ENCODE results near the gene PABPN1L.
"Not testable (repeated sequence)": the region's sequence is repeated elsewhere in the genome, so short reads cannot be mapped to it uniquely, and the experiment has no call there.

The PABPN1L gene

DNA sequence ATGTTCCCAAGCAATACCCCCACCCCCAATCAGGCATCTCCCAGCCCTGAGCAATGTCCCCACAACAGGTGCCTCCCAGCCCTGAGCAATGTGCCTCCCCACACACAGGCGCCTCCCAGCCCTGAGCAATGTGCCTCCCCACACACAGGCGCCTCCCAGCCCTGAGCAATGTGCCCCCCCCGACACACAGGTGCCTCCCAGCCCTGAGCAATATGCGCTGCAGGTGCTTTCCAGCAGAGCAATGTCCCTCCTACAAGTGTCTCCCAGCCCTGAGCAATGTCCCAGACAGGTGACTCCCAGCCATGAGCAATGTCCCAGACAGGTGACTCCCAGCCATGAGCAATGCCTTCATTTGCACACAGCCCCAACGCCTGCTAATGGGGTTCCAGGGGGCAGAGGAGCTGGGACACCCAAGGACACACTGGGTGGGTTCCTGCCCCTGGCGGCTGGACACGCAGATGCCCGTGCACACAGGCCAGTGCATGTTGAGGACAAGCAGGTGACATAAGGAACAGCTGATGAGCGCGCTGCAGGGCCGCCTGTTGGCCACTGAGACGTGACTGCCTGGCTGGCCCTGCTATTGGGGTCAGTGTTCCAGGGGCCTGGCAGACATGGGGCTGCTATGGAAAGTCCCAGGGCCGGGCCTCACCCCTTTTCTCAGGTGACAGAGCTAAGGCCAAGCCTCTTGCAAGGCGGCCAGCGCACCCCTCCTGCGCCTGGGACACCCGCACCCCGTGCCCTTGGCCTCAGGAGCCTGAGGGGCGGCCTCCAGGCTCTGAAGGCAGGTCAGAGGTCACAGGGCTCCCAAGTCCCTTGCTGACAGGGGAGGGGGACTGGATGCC, 26.9 kb upstream of the PABPN1L start:
- no peaks in the 10 kb centered on the region for H3K79me1 ChIP-seq (ENCODE audit: low read length)
- H3K4me2 ChIP-seq (ENCODE audit: low read length) = no peak overlapping the region
- no peaks in the 10 kb centered on the region for H3K4me1 ChIP-seq (ENCODE audit: control insufficient read depth, low read depth, low read length)
- H3K23ac ChIP-seq (ENCODE audit: low read length) = no peak overlapping the region
- H3K56ac ChIP-seq (ENCODE audit: low read length) = no peak overlapping the region
- no CpG with 5 or more reads among the region's 19 CpGs for WGBS (ENCODE audit: extremely low coverage, insufficient coverage, low lambda C conversion rate)
- H2BK15ac ChIP-seq (replicated peaks; ENCODE audit: low read depth) = no peak overlapping the region
- H3K79me2 ChIP-seq (ENCODE audit: control insufficient read depth, insufficient read depth, low read length) = no peaks in the 10 kb centered on the region
- H3K27me3 ChIP-seq (ENCODE audit: insufficient read depth, low read length, poor library complexity) = no peaks in the 10 kb centered on the region
- H4K8ac ChIP-seq (ENCODE audit: low read depth, low read length) = no peak overlapping the region
- no peak overlapping the region for H3K4ac ChIP-seq (ENCODE audit: low read depth, low read length)
- H3K9ac ChIP-seq (ENCODE audit: low read length) = no peak overlapping the region
- H3K36me3 ChIP-seq (ENCODE audit: control insufficient read depth, insufficient read depth, low read length) = no peaks in the 10 kb centered on the region
- no peak overlapping the region for H3K4me3 ChIP-seq (ENCODE audit: low read length)
- H4K5ac ChIP-seq (ENCODE audit: low read length) = no peak overlapping the region
- no peak overlapping the region for H2BK120ac ChIP-seq (ENCODE audit: low read depth, low read length)
- no peak overlapping the region for H2BK5ac ChIP-seq (ENCODE audit: low read length)
- DNase-seq = no peak
- H3K27ac ChIP-seq (ENCODE audit: low read depth, low read length) = no peak overlapping the region
- H3K18ac ChIP-seq (ENCODE audit: low read length) = no peak overlapping the region
- H2AK5ac ChIP-seq (ENCODE audit: low read length) = no peak overlapping the region

DNA sequence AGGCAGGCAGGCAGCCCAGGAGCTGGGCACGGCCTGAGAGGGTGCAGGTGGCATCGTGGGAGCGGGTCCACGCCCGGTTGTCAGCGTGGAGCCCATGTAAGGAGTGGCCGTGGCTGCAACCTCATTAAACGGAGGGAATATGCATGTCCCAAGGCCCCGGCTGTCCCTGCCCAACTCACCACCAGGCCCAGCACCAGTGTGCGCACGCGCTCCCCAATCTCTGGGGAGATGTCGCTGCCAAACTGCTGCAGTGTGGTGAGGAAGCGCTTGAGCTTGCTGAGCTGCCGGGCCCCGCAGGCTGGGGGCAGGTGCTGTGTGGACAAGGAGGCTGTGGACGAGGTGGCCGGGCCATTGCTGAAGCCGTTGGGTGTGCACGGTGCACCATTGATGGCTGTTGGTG, 25.6 kb upstream of the PABPN1L start:
- no CpG with 5 or more reads among the region's 20 CpGs for WGBS (ENCODE audit: extremely low coverage, insufficient coverage, low lambda C conversion rate)
- H3K79me1 ChIP-seq (ENCODE audit: low read length) = no peaks in the 10 kb centered on the region
- no peak overlapping the region for H3K4me3 ChIP-seq (ENCODE audit: low read length)

DNA sequence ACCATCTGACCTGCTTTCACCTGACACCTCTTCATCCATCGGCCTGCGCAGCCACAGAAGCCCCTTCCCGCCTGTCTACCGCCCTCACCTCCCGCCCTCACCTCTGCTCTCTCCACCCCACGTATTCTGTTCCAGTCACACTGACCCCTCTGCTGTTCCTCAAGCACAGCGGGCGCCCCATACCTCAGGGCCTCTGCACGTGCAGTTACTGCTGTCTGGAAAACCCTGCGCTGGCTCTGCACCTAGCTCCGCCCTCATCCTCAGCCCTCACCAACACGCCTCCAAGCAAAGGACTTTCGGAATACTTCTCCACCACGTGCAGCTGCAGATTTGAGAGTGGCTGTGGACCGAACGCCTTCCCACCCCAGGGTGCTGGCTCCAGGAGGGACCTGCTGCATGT, 24.6 kb upstream of the PABPN1L start:
- Histone ChIP-seq H2AK5ac (ENCODE audit: low read length) (no peak overlapping the region), H3K27ac (ENCODE audit: low read depth, low read length) (no peak overlapping the region), H3K4me3 (ENCODE audit: low read length) (no peak overlapping the region), H3K27me3 (ENCODE audit: insufficient read depth, low read length, poor library complexity) (no peaks in the 10 kb centered on the region), H3K4me1 (ENCODE audit: control insufficient read depth, low read depth, low read length) (no peaks in the 10 kb centered on the region), H3K4me2 (ENCODE audit: low read length) (no peak overlapping the region), H3K56ac (ENCODE audit: low read length) (no peak overlapping the region), H3K79me1 (ENCODE audit: low read length) (no peaks in the 10 kb centered on the region), H3K79me2 (ENCODE audit: control insufficient read depth, insufficient read depth, low read length) (no peaks in the 10 kb centered on the region), H4K5ac (ENCODE audit: low read length) (no peak overlapping the region), H4K8ac (ENCODE audit: low read depth, low read length) (no peak overlapping the region), H2BK120ac (ENCODE audit: low read depth, low read length) (no peak overlapping the region), H3K9ac (ENCODE audit: low read length) (no peak overlapping the region), H3K4ac (ENCODE audit: low read depth, low read length) (no peak overlapping the region), H3K18ac (ENCODE audit: low read length) (no peak overlapping the region), H2BK5ac (ENCODE audit: low read length) (no peak overlapping the region), H2BK15ac (replicated peaks; ENCODE audit: low read depth) (no peak overlapping the region), H3K36me3 (ENCODE audit: control insufficient read depth, insufficient read depth, low read length) (no peaks in the 10 kb centered on the region), H3K23ac (ENCODE audit: low read length) (no peak overlapping the region)
- DNase-seq = no peak
- no CpG with 5 or more reads among the region's 16 CpGs for WGBS (ENCODE audit: extremely low coverage, insufficient coverage, low lambda C conversion rate)

More for the DNA sequence above, 25.6 kb upstream of the PABPN1L start:
- no peak overlapping the region for H3K18ac ChIP-seq (ENCODE audit: low read length)
- H3K79me2 ChIP-seq (ENCODE audit: control insufficient read depth, insufficient read depth, low read length) = no peaks in the 10 kb centered on the region
- no peak overlapping the region for H3K27ac ChIP-seq (ENCODE audit: low read depth, low read length)
- no peak overlapping the region for H3K23ac ChIP-seq (ENCODE audit: low read length)
- no peak overlapping the region for H4K5ac ChIP-seq (ENCODE audit: low read length)
- no peak overlapping the region for H3K56ac ChIP-seq (ENCODE audit: low read length)
- H2BK5ac ChIP-seq (ENCODE audit: low read length) = no peak overlapping the region
- no peak for DNase-seq
- H3K4me2 ChIP-seq (ENCODE audit: low read length) = no peak overlapping the region
- no peak overlapping the region for H2BK15ac ChIP-seq (replicated peaks; ENCODE audit: low read depth)
- H2AK5ac ChIP-seq (ENCODE audit: low read length) = no peak overlapping the region
- H3K4ac ChIP-seq (ENCODE audit: low read depth, low read length) = no peak overlapping the region
- no peaks in the 10 kb centered on the region for H3K36me3 ChIP-seq (ENCODE audit: control insufficient read depth, insufficient read depth, low read length)
- no peaks in the 10 kb centered on the region for H3K4me1 ChIP-seq (ENCODE audit: control insufficient read depth, low read depth, low read length)
- no peak overlapping the region for H3K9ac ChIP-seq (ENCODE audit: low read length)
- H2BK120ac ChIP-seq (ENCODE audit: low read depth, low read length) = no peak overlapping the region
- no peaks in the 10 kb centered on the region for H3K27me3 ChIP-seq (ENCODE audit: insufficient read depth, low read length, poor library complexity)
- no peak overlapping the region for H4K8ac ChIP-seq (ENCODE audit: low read depth, low read length)

DNA sequence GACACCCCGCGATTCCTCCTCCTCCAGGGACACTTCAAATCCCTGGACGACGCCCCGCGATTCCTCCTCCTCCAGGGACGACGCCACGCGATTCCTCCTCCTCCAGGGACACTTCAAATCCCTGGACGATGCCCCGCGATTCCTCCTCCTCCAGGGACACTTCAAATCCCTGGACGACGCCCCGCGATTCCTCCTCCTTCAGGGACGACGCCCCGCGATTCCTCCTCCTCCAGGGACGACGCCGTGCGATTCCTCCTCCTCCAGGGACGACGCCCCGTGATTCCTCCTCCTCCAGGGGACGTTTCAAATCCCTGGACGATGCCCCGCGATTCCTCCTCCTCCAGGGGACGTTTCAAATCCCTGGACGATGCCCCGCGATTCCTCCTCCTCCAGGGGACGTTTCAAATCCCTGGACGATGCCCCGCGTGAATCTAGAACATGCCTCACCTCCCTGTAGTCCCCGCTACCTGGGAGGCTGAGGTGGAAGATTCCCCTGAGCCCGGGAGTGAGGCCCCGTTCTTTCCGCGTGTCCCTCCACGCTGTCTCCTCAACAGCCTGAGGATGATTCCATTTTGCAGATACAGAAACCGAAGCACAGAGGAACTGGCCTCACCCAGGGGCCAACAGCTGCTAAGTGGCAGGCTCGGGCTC, 23.4 kb upstream of the PABPN1L start:
- not testable (repeated sequence) for H4K8ac ChIP-seq (ENCODE audit: low read depth, low read length); H3K23ac ChIP-seq (ENCODE audit: low read length); H3K4me1 ChIP-seq (ENCODE audit: control insufficient read depth, low read depth, low read length); H3K4ac ChIP-seq (ENCODE audit: low read depth, low read length); H2BK5ac ChIP-seq (ENCODE audit: low read length); DNase-seq; H3K4me3 ChIP-seq (ENCODE audit: low read length); H3K9ac ChIP-seq (ENCODE audit: low read length); H3K27ac ChIP-seq (ENCODE audit: low read depth, low read length); H4K5ac ChIP-seq (ENCODE audit: low read length); H2BK120ac ChIP-seq (ENCODE audit: low read depth, low read length); H3K4me2 ChIP-seq (ENCODE audit: low read length); H3K18ac ChIP-seq (ENCODE audit: low read length); H3K27me3 ChIP-seq (ENCODE audit: insufficient read depth, low read length, poor library complexity); H2BK15ac ChIP-seq (replicated peaks; ENCODE audit: low read depth); H3K56ac ChIP-seq (ENCODE audit: low read length); H2AK5ac ChIP-seq (ENCODE audit: low read length); H3K79me2 ChIP-seq (ENCODE audit: control insufficient read depth, insufficient read depth, low read length); H3K79me1 ChIP-seq (ENCODE audit: low read length); H3K36me3 ChIP-seq (ENCODE audit: control insufficient read depth, insufficient read depth, low read length)
- no CpG with 5 or more reads among the region's 48 CpGs for WGBS (ENCODE audit: extremely low coverage, insufficient coverage, low lambda C conversion rate)

DNA sequence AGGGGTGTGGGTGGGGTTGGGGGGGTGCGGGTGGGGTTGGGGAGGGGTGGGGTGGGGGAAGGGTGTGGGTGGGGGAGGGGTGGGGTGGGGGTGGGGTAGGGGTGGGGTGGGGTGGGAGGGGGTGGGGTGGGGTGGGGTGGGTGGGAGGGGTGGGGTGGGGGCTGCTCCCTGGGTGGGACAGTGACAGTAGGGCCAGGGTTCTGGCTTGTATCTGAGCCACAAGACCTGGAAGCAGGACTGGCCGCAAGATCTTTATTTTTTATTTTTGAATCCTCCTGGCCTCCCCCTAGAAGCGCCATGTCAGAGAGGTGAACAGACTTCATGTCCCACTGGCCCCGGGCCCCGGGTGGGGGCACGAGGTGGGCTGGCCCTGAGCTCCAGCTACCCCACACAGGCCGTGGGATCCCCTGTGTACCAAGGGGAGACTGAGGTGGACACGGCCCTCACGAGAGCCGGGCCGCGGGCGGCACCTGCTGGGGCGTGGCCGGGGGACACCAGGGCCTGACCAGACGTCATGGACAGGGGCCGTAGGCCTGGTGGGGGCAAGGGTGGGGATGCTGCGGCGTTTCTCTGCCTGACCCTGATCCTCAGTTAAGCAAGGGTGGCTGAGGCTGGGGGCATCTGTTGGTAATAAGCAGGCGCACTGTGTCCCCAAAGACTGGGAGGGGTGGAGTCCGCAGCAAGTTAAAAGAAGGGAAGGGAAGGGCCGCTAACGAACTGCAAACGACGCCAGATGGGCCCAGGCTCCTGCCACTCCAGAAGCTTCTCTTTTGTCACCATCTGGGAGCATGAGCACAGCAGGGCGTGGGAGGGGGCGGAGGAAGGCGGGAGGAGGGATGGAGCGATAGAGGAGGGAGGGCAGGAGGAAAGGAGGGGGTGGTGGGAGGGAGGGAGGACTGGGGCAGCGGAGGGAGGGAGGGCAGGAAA, 22.3 kb upstream of the PABPN1L start:
- Histone ChIP-seq H3K56ac (ENCODE audit: low read length) (no peak overlapping the region), H3K79me2 (ENCODE audit: control insufficient read depth, insufficient read depth, low read length) (no peaks in the 10 kb centered on the region), H3K4me1 (ENCODE audit: control insufficient read depth, low read depth, low read length) (no peaks in the 10 kb centered on the region), H2BK120ac (ENCODE audit: low read depth, low read length) (no peak overlapping the region), H3K18ac (ENCODE audit: low read length) (no peak overlapping the region), H3K9ac (ENCODE audit: low read length) (no peak overlapping the region), H3K27ac (ENCODE audit: low read depth, low read length) (no peak overlapping the region), H2BK5ac (ENCODE audit: low read length) (no peak overlapping the region), H3K4me3 (ENCODE audit: low read length) (no peak overlapping the region), H4K5ac (ENCODE audit: low read length) (no peak overlapping the region), H3K79me1 (ENCODE audit: low read length) (no peaks in the 10 kb centered on the region), H4K8ac (ENCODE audit: low read depth, low read length) (no peak overlapping the region), H2AK5ac (ENCODE audit: low read length) (no peak overlapping the region), H2BK15ac (replicated peaks; ENCODE audit: low read depth) (no peak overlapping the region), H3K23ac (ENCODE audit: low read length) (no peak overlapping the region), H3K4ac (ENCODE audit: low read depth, low read length) (no peak overlapping the region), H3K36me3 (ENCODE audit: control insufficient read depth, insufficient read depth, low read length) (no peaks in the 10 kb centered on the region), H3K27me3 (ENCODE audit: insufficient read depth, low read length, poor library complexity) (no peaks in the 10 kb centered on the region), H3K4me2 (ENCODE audit: low read length) (no peak overlapping the region)
- DNase-seq = peak; percentile 23
- no CpG with 5 or more reads among the region's 30 CpGs for WGBS (ENCODE audit: extremely low coverage, insufficient coverage, low lambda C conversion rate)

All from mesendoderm (in vitro differentiated cells).